ENCODE results near the gene SYNE2.

GRCh38 chr14:63982156-63982555 lies 129.4 kb downstream of the SYNE2 start:
- TF ChIP-seq CTCF (IDR thresholded peaks at IDR 0.05) (no peak), EP300 (IDR thresholded peaks at IDR 0.05) (no peak), POLR2A (IDR thresholded peaks at IDR 0.05) (no peak)
